ENCODE results near the gene ITPK1. TPM values are rescaled to one million over a fixed set of nuclear protein-coding genes. Genes with fewer than 3 reads are reported as not detected.
"Not testable (repeated sequence)": the region's sequence is repeated elsewhere in the genome, so short reads cannot be mapped to it uniquely, and the experiment has no call there.

ITPK1 gene
- total RNA-seq, 1 experiment from 2014 or later, result 88.6 TPM

- no TSS peak for BruUV-seq (replicated peaks)
- no peak overlapping the region for H2AFZ ChIP-seq
- no peak overlapping the region for H3K4me3 ChIP-seq
- intact Hi-C loops (cut with micrococcal nuclease; ENCODE audit: unreplicated experiment), result loop anchor here (2.0 kb wide), 2 partner anchors 165 to 257 kb away; no protein-coding TSS in a partner anchor
- H3F3A ChIP-seq (ENCODE audit: insufficient read depth, low read depth), result peaks cover 23% of the 10 kb centered on the region
- H3K36me3 ChIP-seq (ENCODE audit: low read depth), result no peaks in the 10 kb centered on the region
- no peaks in the 10 kb centered on the region for H3K79me2 ChIP-seq (ENCODE audit: low read depth)
- H3K27me3 ChIP-seq (ENCODE audit: insufficient read depth, low read depth), result no peaks in the 10 kb centered on the region
- H3K27ac ChIP-seq, result no peak overlapping the region
- H3K4me1 ChIP-seq (replicated peaks; ENCODE audit: insufficient read depth), result peaks cover 30% of the 10 kb centered on the region
- H3K4me2 ChIP-seq, result no peak overlapping the region
- H4K20me1 ChIP-seq (ENCODE audit: insufficient read depth), result no peaks in the 10 kb centered on the region
- DNase-seq, result no peak
- no peak for TF ChIP-seq CTCF (conservative IDR thresholded peaks at IDR 0.05)
- no peaks in the 10 kb centered on the region for H3K9me3 ChIP-seq (ENCODE audit: insufficient read depth, low read depth)
- POLR2A ChIA-PET (ENCODE audit: unreplicated experiment), result interaction anchor here (0.7 kb wide), 1 partner anchor 23 kb away, joined by 3 read pairs; no protein-coding TSS in a partner anchor
- CTCF ChIA-PET, result interaction anchor here (0.6 kb wide), 2 partner anchors 8 to 32 kb away, joined by 3 to 9 read pairs; no protein-coding TSS in a partner anchor
- no peaks in the 10 kb centered on the region for H3K9me2 ChIP-seq (ENCODE audit: insufficient read depth)
Measured at GRCh38 chr14:93137864-93138263, 22.1 kb upstream of the ITPK1 start.

GRCh38 chr14:93136508-93136907 lies 20.8 kb upstream of the ITPK1 start:
- DNase-seq; POLR2A ChIA-PET (ENCODE audit: unreplicated experiment); H3K4me2 ChIP-seq; H3K79me2 ChIP-seq (ENCODE audit: low read depth); H3K36me3 ChIP-seq (ENCODE audit: low read depth); intact Hi-C loops (cut with micrococcal nuclease; ENCODE audit: unreplicated experiment); H2AFZ ChIP-seq; H3K27ac ChIP-seq; BruUV-seq (replicated peaks); H3K4me3 ChIP-seq; H4K20me1 ChIP-seq (ENCODE audit: insufficient read depth); CTCF ChIA-PET; H3K27me3 ChIP-seq (ENCODE audit: insufficient read depth, low read depth); H3K9me2 ChIP-seq (ENCODE audit: insufficient read depth); H3K9me3 ChIP-seq (ENCODE audit: insufficient read depth, low read depth): not testable (repeated sequence)
- Histone ChIP-seq H3F3A (ENCODE audit: insufficient read depth, low read depth) (peaks cover 36% of the 10 kb centered on the region), H3K4me1 (replicated peaks; ENCODE audit: insufficient read depth) (peaks cover 41% of the 10 kb centered on the region)

- H4K20me1 ChIP-seq (ENCODE audit: insufficient read depth), result no peaks in the 10 kb centered on the region
- H3K4me3 ChIP-seq, result no peak overlapping the region
- no peaks in the 10 kb centered on the region for H3K27me3 ChIP-seq (ENCODE audit: insufficient read depth, low read depth)
- peaks cover 46% of the 10 kb centered on the region for H3K4me1 ChIP-seq (replicated peaks; ENCODE audit: insufficient read depth)
- TF ChIP-seq CTCF (conservative IDR thresholded peaks at IDR 0.05), result no peak
- no peak for TF ChIP-seq EZH2 (IDR thresholded peaks at IDR 0.05; ENCODE audit: low read depth)
- H3K79me2 ChIP-seq (ENCODE audit: low read depth), result no peaks in the 10 kb centered on the region
- H3K4me2 ChIP-seq, result peak overlapping the region; percentile 45
- CTCF ChIA-PET, result no interaction called here
- peaks cover 37% of the 10 kb centered on the region for H3F3A ChIP-seq (ENCODE audit: insufficient read depth, low read depth)
- BruUV-seq (replicated peaks), result no TSS peak
- DNase-seq, result no peak
- H3K9me2 ChIP-seq (ENCODE audit: insufficient read depth), result no peaks in the 10 kb centered on the region
- POLR2A ChIA-PET (ENCODE audit: unreplicated experiment), result no interaction called here
- H3K9me3 ChIP-seq (ENCODE audit: insufficient read depth, low read depth), result no peaks in the 10 kb centered on the region
- no peak overlapping the region for H2AFZ ChIP-seq
- 0 out of 2 replicates have a peak overlapping the region, but pooled peaks have one; percentile 9 for H3K27ac ChIP-seq
- intact Hi-C loops (cut with micrococcal nuclease; ENCODE audit: unreplicated experiment), result no loop called here
- H3K36me3 ChIP-seq (ENCODE audit: low read depth), result no peaks in the 10 kb centered on the region
Measured at GRCh38 chr14:93136009-93136408, 20.3 kb upstream of the ITPK1 start.

GRCh38 chr14:93135399-93135798 lies 19.7 kb upstream of the ITPK1 start:
- intact Hi-C loops (cut with micrococcal nuclease; ENCODE audit: unreplicated experiment), result no loop called here
- POLR2A ChIA-PET (ENCODE audit: unreplicated experiment), result no interaction called here
- H3K4me3 ChIP-seq, result no peak overlapping the region

More at GRCh38 chr14:93135399-93135798, 19.7 kb upstream of the ITPK1 start:
- Histone ChIP-seq H3F3A (ENCODE audit: insufficient read depth, low read depth) (peaks cover 37% of the 10 kb centered on the region), H3K9me2 (ENCODE audit: insufficient read depth) (no peaks in the 10 kb centered on the region), H3K79me2 (ENCODE audit: low read depth) (no peaks in the 10 kb centered on the region), H4K20me1 (ENCODE audit: insufficient read depth) (no peaks in the 10 kb centered on the region), H2AFZ (no peak overlapping the region), H3K27me3 (ENCODE audit: insufficient read depth, low read depth) (no peaks in the 10 kb centered on the region), H3K4me1 (replicated peaks; ENCODE audit: insufficient read depth) (peaks cover 52% of the 10 kb centered on the region), H3K4me2 (peak overlapping the region; percentile 45), H3K27ac (0 out of 2 replicates have a peak overlapping the region, but pooled peaks have one; percentile 9), H3K9me3 (ENCODE audit: insufficient read depth, low read depth) (no peaks in the 10 kb centered on the region), H3K36me3 (ENCODE audit: low read depth) (no peaks in the 10 kb centered on the region)
- TF ChIP-seq EZH2 (IDR thresholded peaks at IDR 0.05; ENCODE audit: low read depth), result no peak
- no peak for TF ChIP-seq CTCF (conservative IDR thresholded peaks at IDR 0.05)
- CTCF ChIA-PET, result no interaction called here
- peak in 1 of 2 experiments; percentile 67 for DNase-seq
- BruUV-seq (replicated peaks), result no TSS peak
